ENCODE measurements around the gene HDAC2.

Gene HDAC2

GRCh38 chr6:113894712-113895674, 76.0 kb downstream of the HDAC2 start:
- peaks cover 0 to 3% of the 10 kb centered on the region in 2 donors for H3K9me3 ChIP-seq (ENCODE audit: control insufficient read depth in 2 of 2, low read length in 2 of 2)
- no peaks in the 10 kb centered on the region for H3K4me1 ChIP-seq (ENCODE audit: control insufficient read depth in 2 of 2, insufficient read depth in 2 of 2, low read length in 2 of 2)
- no peak overlapping the region for H3K27ac ChIP-seq (ENCODE audit: low read depth in 2 of 2, low read length in 2 of 2)
- H3K27me3 ChIP-seq (ENCODE audit: control insufficient read depth in 2 of 2, insufficient read depth in 2 of 2, low read length in 2 of 2): no peaks in the 10 kb centered on the region
- no peak overlapping the region for H3K4me3 ChIP-seq (ENCODE audit: low read length in 2 of 2)
- no peak overlapping the region for H3K9ac ChIP-seq (ENCODE audit: low read depth in 1 of 2, low read length in 2 of 2)
- no peaks in the 10 kb centered on the region for H3K36me3 ChIP-seq (ENCODE audit: control insufficient read depth in 2 of 2, insufficient read depth in 2 of 2, low read length in 2 of 2)

- Histone ChIP-seq H3K9me3 (ENCODE audit: control insufficient read depth in 2 of 2, low read length in 2 of 2) (peaks cover 0 to 3% of the 10 kb centered on the region in 2 donors), H3K27ac (ENCODE audit: low read depth in 2 of 2, low read length in 2 of 2) (no peak overlapping the region), H3K9ac (ENCODE audit: low read depth in 1 of 2, low read length in 2 of 2) (no peak overlapping the region), H3K27me3 (ENCODE audit: control insufficient read depth in 2 of 2, insufficient read depth in 2 of 2, low read length in 2 of 2) (no peaks in the 10 kb centered on the region), H3K4me1 (ENCODE audit: control insufficient read depth in 2 of 2, insufficient read depth in 2 of 2, low read length in 2 of 2) (no peaks in the 10 kb centered on the region), H3K4me3 (ENCODE audit: low read length in 2 of 2) (no peak overlapping the region), H3K36me3 (ENCODE audit: control insufficient read depth in 2 of 2, insufficient read depth in 2 of 2, low read length in 2 of 2) (no peaks in the 10 kb centered on the region)
These were observed 77.1 kb downstream of the HDAC2 start for GRCh38 chr6:113893866-113894265.

GRCh38 chr6:113893451-113893850, 77.5 kb downstream of the HDAC2 start:
- no peak overlapping the region for H3K4me3 ChIP-seq (ENCODE audit: low read length in 2 of 2)
- no peaks in the 10 kb centered on the region for H3K27me3 ChIP-seq (ENCODE audit: control insufficient read depth in 2 of 2, insufficient read depth in 2 of 2, low read length in 2 of 2)

GRCh38 chr6:113888956-113889630, 81.9 kb downstream of the HDAC2 start:
- Histone ChIP-seq H3K36me3 (ENCODE audit: control insufficient read depth in 2 of 2, insufficient read depth in 2 of 2, low read length in 2 of 2) (no peaks in the 10 kb centered on the region), H3K27me3 (ENCODE audit: control insufficient read depth in 2 of 2, insufficient read depth in 2 of 2, low read length in 2 of 2) (no peaks in the 10 kb centered on the region), H3K9me3 (ENCODE audit: control insufficient read depth in 2 of 2, low read length in 2 of 2) (peaks cover 0 to 3% of the 10 kb centered on the region in 2 donors), H3K4me3 (ENCODE audit: low read length in 2 of 2) (no peak overlapping the region), H3K9ac (ENCODE audit: low read depth in 1 of 2, low read length in 2 of 2) (no peak overlapping the region), H3K4me1 (ENCODE audit: control insufficient read depth in 2 of 2, insufficient read depth in 2 of 2, low read length in 2 of 2) (peaks cover 0 to 7% of the 10 kb centered on the region in 2 donors), H3K27ac (ENCODE audit: low read depth in 2 of 2, low read length in 2 of 2) (no peak overlapping the region)

More at GRCh38 chr6:113893451-113893850, 77.5 kb downstream of the HDAC2 start:
- H3K9me3 ChIP-seq (ENCODE audit: control insufficient read depth in 2 of 2, low read length in 2 of 2): peaks cover 0 to 3% of the 10 kb centered on the region in 2 donors
- H3K27ac ChIP-seq (ENCODE audit: low read depth in 2 of 2, low read length in 2 of 2): no peak overlapping the region
- no peak overlapping the region for H3K9ac ChIP-seq (ENCODE audit: low read depth in 1 of 2, low read length in 2 of 2)
- no peaks in the 10 kb centered on the region for H3K4me1 ChIP-seq (ENCODE audit: control insufficient read depth in 2 of 2, insufficient read depth in 2 of 2, low read length in 2 of 2)
- no peaks in the 10 kb centered on the region for H3K36me3 ChIP-seq (ENCODE audit: control insufficient read depth in 2 of 2, insufficient read depth in 2 of 2, low read length in 2 of 2)

GRCh38 chr6:113888493-113888892, 82.5 kb downstream of the HDAC2 start:
- H3K9me3 ChIP-seq (ENCODE audit: control insufficient read depth in 2 of 2, low read length in 2 of 2): peaks cover 0 to 3% of the 10 kb centered on the region in 2 donors
- peaks cover 0 to 7% of the 10 kb centered on the region in 2 donors for H3K4me1 ChIP-seq (ENCODE audit: control insufficient read depth in 2 of 2, insufficient read depth in 2 of 2, low read length in 2 of 2)
- H3K27me3 ChIP-seq (ENCODE audit: control insufficient read depth in 2 of 2, insufficient read depth in 2 of 2, low read length in 2 of 2): no peaks in the 10 kb centered on the region
- H3K4me3 ChIP-seq (ENCODE audit: low read length in 2 of 2): no peak overlapping the region
- no peak overlapping the region for H3K27ac ChIP-seq (ENCODE audit: low read depth in 2 of 2, low read length in 2 of 2)
- H3K36me3 ChIP-seq (ENCODE audit: control insufficient read depth in 2 of 2, insufficient read depth in 2 of 2, low read length in 2 of 2): no peaks in the 10 kb centered on the region
- no peak overlapping the region for H3K9ac ChIP-seq (ENCODE audit: low read depth in 1 of 2, low read length in 2 of 2)

- Histone ChIP-seq H3K27ac (ENCODE audit: low read depth in 2 of 2, low read length in 2 of 2) (no peak overlapping the region), H3K27me3 (ENCODE audit: control insufficient read depth in 2 of 2, insufficient read depth in 2 of 2, low read length in 2 of 2) (no peaks in the 10 kb centered on the region), H3K9me3 (ENCODE audit: control insufficient read depth in 2 of 2, low read length in 2 of 2) (no peaks in the 10 kb centered on the region), H3K4me3 (ENCODE audit: low read length in 2 of 2) (no peak overlapping the region), H3K4me1 (ENCODE audit: control insufficient read depth in 2 of 2, insufficient read depth in 2 of 2, low read length in 2 of 2) (peaks cover 0 to 13% of the 10 kb centered on the region in 2 donors), H3K9ac (ENCODE audit: low read depth in 1 of 2, low read length in 2 of 2) (no peak overlapping the region), H3K36me3 (ENCODE audit: control insufficient read depth in 2 of 2, insufficient read depth in 2 of 2, low read length in 2 of 2) (no peaks in the 10 kb centered on the region)
These were observed 84.4 kb downstream of the HDAC2 start for GRCh38 chr6:113886512-113886911.

GRCh38 chr6:113884011-113884410, 86.9 kb downstream of the HDAC2 start:
- H3K27ac ChIP-seq (ENCODE audit: low read depth in 2 of 2, low read length in 2 of 2): no peak overlapping the region
- no peak overlapping the region for H3K9ac ChIP-seq (ENCODE audit: low read depth in 1 of 2, low read length in 2 of 2)
- no peaks in the 10 kb centered on the region for H3K9me3 ChIP-seq (ENCODE audit: control insufficient read depth in 2 of 2, low read length in 2 of 2)
- no peak overlapping the region for H3K4me3 ChIP-seq (ENCODE audit: low read length in 2 of 2)
- no peaks in the 10 kb centered on the region for H3K36me3 ChIP-seq (ENCODE audit: control insufficient read depth in 2 of 2, insufficient read depth in 2 of 2, low read length in 2 of 2)
- H3K27me3 ChIP-seq (ENCODE audit: control insufficient read depth in 2 of 2, insufficient read depth in 2 of 2, low read length in 2 of 2): no peaks in the 10 kb centered on the region
- peaks cover 0 to 15% of the 10 kb centered on the region in 2 donors for H3K4me1 ChIP-seq (ENCODE audit: control insufficient read depth in 2 of 2, insufficient read depth in 2 of 2, low read length in 2 of 2)

Measured in mucosa of rectum (tissue), 2 donors.